GM10266 (cell line): ENCODE measurements around the gene RABL6.

Experiments
- DNase-seq: peaks from one replicate; pipeline ENCODE4 v3.0.0; 2012; ENCODE audit errors: extremely low spot score
- CTCF ChIP-seq: IDR thresholded peaks from 2 replicates; pipeline ENCODE4 v1.5.1; 2012; ENCODE audit warnings: mild to moderate bottlenecking, low read depth; ENCODE audit not compliant: control insufficient read depth, insufficient read depth; ENCODE audit errors: missing control alignments

The RABL6 gene

DNA sequence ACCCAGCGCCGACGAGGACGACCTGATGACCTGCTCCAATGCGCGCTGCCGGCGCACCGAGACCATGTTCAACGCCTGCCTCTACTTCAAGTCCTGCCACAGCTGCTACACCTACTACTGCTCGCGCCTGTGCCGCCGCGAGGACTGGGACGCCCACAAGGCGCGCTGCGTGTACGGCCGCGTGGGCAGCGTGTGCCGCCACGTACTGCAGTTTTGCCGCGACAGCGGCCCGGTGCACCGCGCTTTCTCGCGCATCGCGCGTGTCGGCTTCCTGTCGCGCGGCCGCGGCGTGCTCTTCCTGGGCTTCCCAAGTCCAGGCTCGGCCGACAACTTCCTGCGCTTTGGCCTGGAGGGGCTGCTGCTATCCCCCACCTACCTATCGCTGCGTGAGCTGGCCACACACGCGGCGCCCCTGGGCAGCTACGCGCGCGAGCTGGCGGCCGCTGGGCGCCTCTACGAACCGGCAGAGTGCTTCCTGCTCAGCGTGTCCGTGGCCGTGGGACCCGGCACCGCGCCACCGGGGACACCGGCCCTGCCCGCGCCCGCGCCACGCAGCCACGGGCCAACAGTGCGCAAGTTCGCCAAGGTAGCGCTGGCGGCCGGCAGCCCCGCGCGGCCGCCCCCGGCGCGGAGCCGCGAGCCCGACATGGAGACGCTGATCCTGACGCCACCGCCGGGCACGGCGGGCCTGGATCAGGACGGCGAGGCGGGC lies 38.8 kb downstream of the RABL6 start:
- TF ChIP-seq CTCF, result no peak
- DNase-seq, result no peak

- DNase-seq, result peak; percentile 73
- no peak for TF ChIP-seq CTCF
Observed at GRCh38 chr9:136847088-136847825, 39.5 kb downstream of the RABL6 start.

DNA sequence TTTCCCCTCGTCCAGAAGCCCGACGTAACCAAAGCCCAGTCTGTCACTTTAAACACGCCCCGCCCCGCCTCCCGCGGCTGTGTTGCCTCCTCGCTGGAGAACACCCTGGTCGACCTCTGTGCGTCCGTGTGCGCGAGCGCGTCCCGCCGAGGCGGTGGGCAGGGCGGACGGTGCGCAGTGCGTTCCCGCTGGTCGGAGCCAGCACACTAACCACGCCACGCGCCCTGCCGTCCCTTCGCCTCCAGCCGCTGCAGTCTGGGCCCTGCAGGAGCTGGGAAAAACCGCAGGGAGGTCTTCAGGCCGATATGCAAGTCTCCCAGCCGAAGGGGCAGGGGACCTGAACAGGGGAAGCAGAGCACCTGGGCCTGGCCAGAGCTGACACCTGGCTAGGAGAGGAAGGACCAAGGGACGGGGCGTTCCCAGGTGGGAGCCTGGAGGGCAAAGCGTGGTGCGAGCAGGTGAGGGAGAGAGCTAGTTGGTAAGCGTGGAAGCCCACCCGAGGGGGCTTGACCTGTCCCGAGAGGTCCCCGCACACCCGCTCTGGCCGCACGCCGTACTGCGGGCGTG lies 40.2 kb downstream of the RABL6 start:
- TF ChIP-seq CTCF, result no peak
- DNase-seq, result peak; percentile 90

DNA sequence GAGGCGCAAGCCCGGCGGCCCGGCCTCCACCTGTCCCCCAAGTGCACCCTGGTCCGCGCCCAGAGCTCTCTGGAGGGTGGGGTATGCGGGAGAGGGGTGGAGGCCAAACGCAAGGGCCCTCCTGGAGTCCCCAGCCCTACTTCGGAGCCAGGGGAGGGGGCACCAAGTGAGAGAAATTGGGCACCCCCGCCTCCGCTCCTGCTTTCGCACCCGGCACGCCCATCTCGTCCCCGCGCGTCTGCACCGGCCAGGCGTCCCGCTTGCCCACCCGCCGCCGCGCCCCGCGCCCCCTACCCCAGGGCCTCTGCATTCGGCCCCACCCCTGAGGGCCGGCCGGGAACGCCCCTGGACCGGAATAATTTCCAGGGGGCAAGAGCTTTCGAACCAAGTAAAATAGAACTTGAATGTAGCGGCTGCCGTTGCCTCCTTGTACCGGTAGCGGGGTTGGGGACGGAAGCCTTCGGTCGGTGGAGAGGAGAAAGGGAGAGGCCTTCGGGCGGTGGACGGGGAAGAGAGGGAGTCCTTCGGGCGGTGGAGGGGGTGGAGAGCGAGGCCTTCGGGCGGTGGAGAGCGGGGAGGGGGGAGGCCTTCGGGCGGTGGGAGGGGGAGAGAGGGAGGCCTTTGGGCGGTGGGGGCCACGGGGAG lies 40.8 kb downstream of the RABL6 start:
- DNase-seq, result peak; percentile 82
- no peak for TF ChIP-seq CTCF

GRCh38 chr9:136849038-136849959 lies 41.6 kb downstream of the RABL6 start, which contains the start of gene PHPT1:
TSS of gene PHPT1 (plus strand) at chr9:136849409. CDS start at chr9:136849431, 22 bp downstream.
- TF ChIP-seq CTCF, result no peak
- DNase-seq, result peak; percentile 100

- TF ChIP-seq CTCF, result no peak
- no peak for DNase-seq
Observed at GRCh38 chr9:136849960-136850865, 42.5 kb downstream of the RABL6 start.
